GM21528 (cell line): Measurements from ENCODE around the gene P3H4.

Experiments used
- ATAC-seq: cut with Tn5 transposase; IDR thresholded peaks from one replicate; pipeline ENCODE4 v1.9.1; 2021; ENCODE audit warnings: mild to moderate bottlenecking, moderate library complexity; ENCODE audit not compliant: unreplicated experiment, low FRiP score

Gene P3H4

DNA sequence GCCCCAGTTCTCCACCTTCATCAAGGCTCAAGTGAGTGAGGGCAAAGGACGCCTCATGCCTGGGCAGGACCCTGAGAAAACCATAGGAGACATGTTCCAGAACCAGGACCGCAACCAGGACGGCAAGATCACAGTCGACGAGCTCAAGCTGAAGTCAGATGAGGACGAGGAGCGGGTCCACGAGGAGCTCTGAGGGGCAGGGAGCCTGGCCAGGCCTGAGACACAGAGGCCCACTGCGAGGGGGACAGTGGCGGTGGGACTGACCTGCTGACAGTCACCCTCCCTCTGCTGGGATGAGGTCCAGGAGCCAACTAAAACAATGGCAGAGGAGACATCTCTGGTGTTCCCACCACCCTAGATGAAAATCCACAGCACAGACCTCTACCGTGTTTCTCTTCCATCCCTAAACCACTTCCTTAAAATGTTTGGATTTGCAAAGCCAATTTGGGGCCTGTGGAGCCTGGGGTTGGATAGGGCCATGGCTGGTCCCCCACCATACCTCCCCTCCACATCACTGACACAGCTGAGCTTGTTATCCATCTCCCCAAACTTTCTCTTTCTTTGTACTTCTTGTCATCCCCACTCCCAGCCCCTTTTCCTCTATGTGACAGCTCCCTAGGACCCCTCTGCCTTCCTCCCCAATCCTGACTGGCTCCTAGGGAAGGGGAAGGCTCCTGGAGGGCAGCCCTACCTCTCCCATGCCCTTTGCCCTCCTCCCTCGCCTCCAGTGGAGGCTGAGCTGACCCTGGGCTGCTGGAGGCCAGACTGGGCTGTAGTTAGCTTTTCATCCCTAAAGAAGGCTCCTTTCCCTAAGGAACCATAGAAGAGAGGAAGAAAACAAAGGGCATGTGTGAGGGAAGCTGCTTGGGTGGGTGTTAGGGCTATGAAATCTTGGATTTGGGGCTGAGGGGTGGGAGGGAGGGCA is 10.7 kb upstream of the P3H4 start:
- no peak for ATAC-seq

GRCh38 chr17:41821776-41822175 is 10.0 kb upstream of the P3H4 start:
- no peak for ATAC-seq

DNA sequence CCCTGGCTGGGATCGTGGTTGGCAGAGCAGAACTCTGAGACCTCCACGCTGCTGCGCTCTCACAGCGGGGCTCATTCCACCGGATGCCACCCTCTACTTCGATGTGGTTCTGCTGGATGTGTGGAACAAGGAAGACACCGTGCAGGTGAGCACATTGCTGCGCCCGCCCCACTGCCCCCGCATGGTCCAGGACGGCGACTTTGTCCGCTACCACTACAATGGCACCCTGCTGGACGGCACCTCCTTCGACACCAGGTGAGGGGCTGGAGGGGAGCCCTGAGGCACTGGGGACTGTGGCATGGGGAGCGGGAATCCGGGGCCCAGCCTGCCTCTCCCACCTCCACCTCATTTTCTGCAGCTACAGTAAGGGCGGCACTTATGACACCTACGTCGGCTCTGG is 6.3 kb upstream of the P3H4 start:
- ATAC-seq = no peak

- ATAC-seq = no peak
These were observed 5.0 kb upstream of the P3H4 start for GRCh38 chr17:41816637-41817320.

DNA sequence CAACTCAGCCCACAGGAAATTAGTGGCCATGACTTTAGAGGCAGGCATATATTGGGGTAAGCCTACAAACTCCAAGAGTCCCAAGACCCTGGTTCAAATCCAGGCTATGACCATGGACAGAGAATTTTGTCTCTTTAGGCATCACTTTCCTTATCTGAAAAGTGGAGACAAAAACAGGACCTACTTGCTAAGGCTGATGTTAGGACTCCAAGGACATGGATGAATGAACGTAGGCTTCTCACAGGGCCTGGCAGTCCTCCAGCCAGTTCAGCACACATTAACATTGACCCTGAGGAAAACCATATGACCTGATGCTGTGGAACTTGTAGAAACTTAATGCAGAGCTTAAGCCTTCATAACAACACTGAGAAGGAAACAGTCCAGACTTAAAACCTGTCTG is 2.4 kb upstream of the P3H4 start:
- ATAC-seq = no peak

GRCh38 chr17:41813699-41814124 is 2.0 kb upstream of the P3H4 start:
- no peak for ATAC-seq

GRCh38 chr17:41813152-41813680 is 1.5 kb upstream of the P3H4 start:
- ATAC-seq = no peak

- ATAC-seq = no peak
These were observed 817 bp upstream of the P3H4 start, which contains the start of gene FKBP10 for GRCh38 chr17:41812381-41813151. TSS of gene FKBP10 (plus strand) at chr17:41813004. CDS start at chr17:41813035, 31 bp downstream.

- no peak for ATAC-seq
These were observed 845 bp downstream of the P3H4 start for GRCh38 chr17:41810659-41811548.

GRCh38 chr17:41806685-41807445 is 4.9 kb downstream of the P3H4 start:
- no peak for ATAC-seq

- ATAC-seq = no peak
These were observed 8.4 kb downstream of the P3H4 start for GRCh38 chr17:41803049-41804020.

DNA sequence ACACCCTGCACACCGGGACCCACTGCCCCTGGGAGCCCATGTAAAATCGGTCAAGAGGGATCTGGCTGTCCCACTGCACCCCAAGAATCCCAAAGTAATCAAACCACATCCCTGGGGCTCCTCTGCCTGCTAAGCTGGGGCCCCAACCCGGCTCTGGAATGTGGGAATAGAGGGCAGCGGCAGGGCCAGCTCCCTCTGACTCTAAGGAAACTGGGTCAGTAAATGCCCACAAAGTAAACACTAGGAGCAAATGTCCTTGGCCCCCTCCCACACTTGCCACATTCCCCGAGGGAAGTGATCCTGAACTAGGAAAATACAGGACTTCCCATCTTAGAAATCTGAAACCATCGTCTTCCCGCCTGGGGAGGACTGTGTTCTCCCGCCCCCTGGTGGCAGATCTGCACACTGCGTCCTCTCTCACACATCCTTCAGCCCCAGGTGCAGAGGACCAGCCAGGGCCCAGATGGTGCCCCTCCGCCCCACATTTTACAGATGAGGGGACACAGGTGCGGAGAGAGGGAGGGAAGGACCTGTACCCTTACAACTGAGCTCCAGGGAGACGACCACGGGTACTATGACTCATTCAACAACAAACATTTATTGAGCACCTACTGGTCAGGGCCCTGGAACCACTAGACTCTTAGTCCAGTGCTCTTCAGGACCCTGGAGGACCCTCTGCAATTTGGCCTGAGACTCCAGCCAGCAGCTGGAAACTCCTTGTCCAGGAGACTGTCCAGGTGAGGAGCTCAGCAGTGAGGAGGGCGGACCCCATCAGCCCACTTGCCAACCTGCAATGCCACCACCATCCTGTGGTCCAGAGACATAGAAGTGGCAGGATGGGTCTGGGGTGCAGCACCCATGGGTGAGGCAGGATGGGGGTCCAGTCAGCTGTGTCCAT is 10.1 kb downstream of the P3H4 start:
- ATAC-seq = no peak

DNA sequence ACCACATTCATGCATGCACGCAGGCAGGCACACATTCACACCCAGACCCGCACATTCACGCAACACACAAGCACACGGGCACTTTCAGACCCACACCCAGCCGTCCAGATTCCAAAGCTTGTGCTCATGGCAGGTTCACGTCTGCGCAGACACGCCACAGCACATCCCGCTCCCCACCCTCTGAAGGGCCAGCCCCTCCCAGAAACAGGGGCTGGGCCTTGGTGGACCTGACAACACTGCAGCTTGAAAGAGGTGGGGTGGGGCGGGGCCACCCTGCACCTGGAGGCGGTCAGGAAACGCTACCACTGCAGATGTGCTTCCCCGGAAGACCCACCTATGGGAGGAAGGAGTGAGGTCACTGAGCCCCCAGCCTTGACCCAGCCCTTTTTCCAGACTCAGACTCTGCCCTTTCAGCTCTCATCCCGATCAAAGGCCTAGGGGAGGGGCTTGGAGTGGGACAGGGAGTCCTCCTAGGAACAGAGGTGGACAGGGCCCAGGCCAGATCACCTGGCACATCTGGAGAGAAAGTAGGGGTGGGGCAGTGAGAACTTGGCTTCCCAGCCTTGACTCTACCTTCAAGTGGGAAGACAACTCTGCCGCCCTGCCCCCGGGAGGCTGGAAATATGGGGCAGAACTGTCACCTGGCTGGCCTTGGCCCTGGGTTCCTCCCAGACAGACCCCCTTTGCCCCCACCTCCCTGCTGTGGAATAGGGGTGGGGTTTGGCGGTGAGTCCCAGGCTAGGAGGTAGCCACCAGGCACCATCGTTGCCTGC is 11.0 kb downstream of the P3H4 start:
- ATAC-seq = no peak

- ATAC-seq = no peak
These were observed 12.4 kb downstream of the P3H4 start for GRCh38 chr17:41799366-41799765.

- no peak for ATAC-seq
These were observed 14.4 kb downstream of the P3H4 start for GRCh38 chr17:41797377-41797776.
